Activated CD4-positive, CD25-positive, alpha-beta regulatory T cell treated with anti-CD3 and anti-CD28 coated beads, Interleukin-2, amount 50 U/mL, for 72 hours (primary cell): ENCODE measurements around the gene FBXO46.
A peak's percentile ranks its signal among the peaks of the same experiment; 100 is the strongest.
"Not testable (repeated sequence)": the region's sequence is repeated elsewhere in the genome, so short reads cannot be mapped to it uniquely, and the experiment has no call there.

Experiments
- DNase-seq: peaks from one replicate; pipeline ENCODE4 v3.0.0; 2021

The FBXO46 gene

DNA sequence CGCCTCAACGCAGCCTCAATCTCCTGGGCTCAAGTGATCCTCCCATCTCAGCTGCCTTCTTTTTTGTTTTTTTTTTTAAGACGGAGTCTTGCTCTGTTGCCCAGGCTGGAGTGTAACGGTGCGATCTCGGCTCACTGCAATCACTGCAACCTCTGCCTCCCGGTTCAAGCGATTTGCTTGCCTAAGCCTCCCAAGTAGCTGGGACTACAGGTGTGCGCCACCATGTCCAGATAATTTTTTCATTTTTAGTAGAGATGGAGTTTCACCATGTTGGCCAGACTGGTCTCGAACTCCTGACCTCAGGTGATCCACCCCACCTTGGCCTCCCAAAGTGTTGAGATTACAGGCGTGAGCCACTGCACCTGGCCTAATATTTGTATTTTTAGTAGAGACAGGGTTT lies 10.6 kb downstream of the FBXO46 start:
- DNase-seq, result not testable (repeated sequence)

DNA sequence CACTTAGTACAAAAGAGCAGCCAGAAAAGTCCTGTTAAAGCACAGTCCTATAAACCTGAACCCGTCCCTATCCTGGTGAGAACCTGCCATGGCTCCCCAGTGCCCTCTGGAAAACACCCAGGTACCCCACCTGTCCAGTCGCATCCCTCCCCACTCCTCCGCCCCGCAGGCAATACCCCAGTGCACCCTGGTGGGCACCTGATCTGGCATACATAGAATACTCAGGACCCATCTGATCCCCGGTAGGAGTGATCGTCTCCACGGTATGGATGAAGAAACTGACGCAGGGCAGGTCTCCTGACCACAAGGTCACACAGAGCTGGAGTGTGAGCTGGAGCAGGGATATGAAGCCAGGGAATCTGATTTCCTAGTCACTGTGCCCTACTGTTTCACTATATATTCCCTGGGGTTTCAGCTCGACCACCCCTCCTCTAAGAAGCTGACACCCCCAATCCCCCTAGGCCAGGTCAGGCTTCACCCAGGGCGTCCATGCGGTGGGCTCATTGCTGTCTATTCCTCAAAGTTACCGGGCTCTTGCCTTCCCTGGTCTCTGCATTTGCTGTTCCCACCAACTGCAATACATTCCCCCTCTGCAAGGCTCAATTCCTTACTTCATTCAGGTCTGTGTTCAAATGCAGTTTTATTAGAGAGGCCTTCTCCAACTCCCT lies 12.6 kb downstream of the FBXO46 start:
- no peak for DNase-seq

DNA sequence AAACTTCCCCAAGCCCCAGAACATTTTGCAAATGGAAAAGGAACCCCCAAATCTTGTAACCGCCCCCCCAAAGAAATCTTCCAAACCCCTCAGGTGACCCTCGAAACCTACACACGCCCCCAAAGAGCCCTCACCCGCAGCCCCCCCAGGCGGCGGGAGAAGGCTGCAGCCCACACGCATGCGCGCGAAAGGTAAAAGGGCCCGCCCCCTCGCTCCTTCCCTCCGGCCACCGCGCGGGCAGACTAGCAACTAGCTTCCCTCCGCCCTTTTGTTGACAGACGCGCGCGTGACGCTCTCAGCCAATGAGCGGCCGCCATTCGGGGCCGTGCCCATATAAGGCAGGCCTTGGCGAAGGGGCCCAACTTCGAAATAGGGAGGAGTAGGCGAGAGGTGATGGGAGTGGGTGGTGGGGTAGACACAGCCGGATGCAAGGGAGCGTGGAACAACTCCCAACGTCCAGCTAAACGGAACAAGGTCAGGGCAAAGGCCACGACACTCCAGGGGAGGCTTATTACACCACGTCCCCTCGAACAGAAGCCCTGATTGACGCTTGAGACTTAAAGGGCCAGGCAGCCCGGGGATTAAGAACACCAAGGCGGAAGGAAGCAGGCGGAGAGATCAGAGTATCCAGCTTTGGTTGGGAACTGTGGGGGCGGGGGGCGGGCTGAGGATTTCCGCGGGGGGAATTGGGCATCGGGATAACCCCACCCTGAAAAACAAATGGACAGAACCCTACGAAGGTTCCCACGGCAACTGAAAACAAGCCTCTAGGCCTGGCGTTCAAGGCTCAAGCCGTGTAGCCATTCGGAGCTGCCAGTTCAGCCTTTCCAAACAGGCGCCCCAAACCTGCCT lies 13.3 kb downstream of the FBXO46 start:
- peak; percentile 94 for DNase-seq

DNA sequence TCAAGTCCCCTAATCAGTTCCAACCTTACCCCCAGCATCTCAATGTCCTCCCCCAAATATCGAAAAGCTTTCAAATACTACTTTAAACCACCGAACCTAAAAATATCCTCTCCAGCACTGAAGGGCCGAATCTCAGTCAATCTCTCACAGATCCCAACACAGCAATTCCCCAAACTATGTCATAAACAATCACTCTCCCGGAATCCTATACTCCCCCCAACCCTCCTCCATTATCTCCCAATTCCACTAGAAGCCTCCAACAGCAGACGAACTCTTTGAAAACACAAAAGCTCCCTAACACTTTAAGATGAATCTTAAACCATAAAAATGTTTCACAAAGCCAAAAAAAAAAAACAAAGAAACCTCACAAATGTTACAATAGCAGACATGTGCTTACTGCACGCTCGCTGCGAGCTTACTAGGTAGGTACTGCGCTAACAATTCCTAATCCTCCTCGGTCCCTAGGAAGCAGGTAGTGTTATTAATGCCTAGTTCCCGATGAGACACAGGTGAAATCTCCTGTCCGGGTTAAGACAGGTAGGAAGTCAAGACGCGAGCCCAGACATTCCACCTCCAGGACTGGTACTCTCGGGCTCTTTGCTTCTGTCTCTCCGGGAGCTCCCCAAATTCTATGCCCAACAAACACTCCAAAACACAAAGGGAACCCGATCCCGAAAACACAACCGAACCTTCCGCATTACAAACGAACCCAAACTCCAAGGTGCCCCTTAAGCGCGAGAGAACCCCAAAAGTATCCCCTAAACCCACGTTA lies 14.2 kb downstream of the FBXO46 start:
- no peak for DNase-seq

DNA sequence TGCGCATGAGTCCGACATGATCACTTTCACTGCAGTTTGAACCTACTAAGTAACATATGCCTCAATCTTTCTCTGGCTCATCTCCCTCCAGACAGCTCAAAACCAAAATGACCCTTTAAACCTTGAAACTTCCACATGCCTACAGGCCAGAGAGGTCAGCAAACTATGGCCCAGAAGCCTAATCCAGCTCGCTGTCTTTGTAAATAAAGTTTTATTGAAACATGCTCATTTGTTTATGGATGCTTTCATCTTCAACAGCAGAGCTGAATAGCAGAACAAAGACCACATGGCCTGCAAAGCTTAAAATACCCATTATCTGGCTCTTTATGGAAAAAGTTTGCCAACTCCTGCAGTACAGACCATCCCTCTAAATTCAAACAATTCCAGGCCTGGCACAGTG lies 15.6 kb downstream of the FBXO46 start:
- DNase-seq, result no peak

DNA sequence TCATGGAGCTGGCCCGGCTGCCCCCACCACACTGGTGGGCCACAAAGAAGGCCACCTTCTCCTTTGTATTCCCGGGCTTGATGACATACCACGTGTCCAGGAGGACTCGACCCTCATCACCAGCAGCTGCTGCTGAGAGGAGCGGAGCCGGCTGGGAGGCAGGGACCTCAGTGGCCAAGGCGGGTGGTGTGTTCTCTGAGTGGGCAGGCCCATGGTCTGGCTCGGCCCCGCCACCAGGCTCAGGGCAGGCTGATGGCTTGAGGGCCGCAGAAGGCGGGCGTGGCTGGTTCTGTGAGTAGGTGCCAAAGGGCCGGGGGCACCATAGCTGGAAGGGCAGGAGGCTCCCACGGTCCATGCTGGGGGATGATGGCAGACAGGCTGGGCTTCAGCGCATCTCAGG lies 17.6 kb downstream of the FBXO46 start:
- DNase-seq, result no peak

DNA sequence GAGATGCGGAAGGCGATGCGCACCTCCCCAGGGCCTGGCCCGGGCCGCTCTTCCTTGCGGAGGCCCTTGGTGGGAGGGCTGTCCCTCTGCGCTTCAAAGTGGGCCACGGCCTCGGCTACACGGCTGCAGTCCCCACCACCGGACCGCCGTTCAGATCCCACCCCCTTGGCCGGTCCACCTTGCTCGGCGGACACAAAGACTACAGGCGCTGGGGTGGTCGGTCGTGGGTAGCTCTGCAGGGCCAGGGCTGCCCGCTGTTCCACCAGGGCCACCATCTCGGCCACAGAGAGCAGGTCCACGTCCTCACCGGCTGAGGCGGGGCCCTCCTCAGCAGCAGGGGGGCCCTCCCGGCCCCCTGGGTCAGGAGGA lies 18.0 kb downstream of the FBXO46 start:
- no peak for DNase-seq

DNA sequence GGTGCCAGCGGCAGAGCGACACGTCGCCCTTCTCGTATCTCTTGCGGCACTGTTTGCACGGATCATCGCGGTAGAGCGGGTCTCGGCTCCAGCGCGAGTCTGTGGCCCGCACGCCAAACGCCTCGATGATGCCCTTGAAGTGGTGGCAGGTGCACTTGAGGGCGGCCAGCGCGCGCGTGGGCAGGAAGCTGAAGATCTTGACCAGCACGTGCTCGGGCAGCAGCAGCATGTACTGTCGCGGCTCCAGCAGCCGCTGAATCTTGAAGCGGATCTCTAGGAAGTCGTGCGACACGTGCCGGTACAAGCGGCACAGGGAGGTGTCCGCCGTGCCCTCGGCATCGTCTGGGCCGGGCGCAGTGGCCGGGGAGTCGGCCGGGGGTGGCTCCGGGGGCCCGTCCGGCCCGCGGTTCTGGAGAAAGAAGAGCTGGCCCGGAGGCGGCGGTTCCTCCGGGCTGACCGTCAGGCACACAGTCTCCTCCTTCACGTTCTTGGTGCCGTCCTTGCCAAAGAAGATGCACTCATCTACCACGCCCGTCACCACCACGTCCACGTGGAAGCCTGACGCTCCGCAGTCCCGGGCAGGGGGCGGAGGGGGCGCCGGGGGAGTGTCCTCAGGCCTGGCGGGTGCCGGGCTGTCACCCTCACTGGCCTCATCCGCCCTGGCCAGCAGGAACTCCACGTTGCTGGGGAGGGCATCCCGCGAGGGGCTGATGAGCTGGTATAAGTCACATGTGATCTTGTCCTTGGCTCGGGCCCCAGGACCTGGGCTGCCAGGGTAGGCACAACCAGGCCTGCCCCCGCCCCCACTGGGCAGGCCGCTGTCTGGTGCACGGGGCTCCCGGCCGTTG lies 18.6 kb downstream of the FBXO46 start:
- DNase-seq, result no peak

DNA sequence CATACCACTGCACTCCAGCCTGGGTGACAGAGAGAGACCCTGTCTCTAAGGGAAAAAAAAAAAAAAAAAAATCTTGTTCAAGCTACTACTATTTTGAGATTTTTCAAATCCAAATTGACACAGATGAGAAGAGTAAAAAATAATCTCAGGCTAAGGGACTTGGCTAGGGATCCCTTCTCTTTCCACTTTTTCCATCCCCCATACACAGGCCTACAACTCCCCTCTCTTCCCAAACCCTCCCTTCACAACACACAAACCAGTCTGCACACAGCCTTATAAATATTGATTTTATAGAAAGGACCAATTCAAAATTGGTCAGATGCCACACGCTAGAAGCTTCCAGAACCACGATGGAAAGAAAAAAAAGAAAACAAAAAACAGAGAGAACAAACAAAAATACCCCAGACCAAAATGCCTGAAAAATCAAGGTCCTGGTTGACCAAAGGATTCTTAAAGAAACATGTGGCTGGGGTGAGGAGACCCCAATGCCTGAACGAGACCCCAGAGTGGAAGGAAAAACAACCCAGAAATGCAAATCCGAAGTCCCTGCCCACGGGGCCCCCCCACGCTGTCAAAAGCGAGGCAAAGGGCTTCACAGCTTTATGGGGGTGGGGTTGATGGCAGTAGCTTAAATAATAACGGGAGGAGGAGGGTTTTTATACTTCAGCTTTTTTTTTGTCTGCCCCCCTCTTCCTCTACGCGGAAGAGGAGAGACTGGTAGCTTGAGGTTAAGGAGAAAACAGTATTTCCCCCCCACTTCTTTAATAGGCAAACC lies 20.2 kb downstream of the FBXO46 start:
- DNase-seq, result no peak

DNA sequence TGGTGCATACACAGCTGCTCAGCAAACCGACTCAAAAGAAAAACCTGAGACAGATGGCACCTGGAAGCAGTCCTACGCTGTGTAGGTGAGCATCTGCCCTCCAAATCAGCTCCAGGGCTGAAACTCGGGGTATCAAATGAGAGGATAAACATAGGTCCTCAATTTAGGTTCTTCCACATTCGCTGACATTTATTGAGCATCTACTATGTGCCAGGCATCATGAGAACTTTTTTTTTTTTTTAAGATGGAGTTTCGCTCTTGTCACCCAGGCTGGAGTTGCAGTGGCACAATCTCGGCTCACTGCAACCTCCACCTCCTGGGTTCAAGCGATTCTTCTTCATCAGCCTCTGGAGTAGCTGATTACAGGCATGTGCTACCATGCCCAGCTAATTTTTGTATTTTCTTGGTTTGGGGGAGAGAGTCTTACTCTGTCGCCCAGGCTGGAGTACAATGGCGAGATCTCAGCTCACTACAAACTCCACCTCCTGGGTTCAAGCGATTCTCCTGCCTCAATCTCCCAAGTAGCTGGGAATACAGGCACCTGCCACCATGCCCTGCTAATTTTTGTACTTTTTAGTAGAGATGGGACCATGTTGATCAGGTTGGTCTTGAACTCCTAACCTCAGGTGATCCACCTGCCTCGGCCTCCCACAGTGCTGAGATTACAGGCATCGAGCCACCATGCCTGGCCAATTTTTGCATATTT lies 24.8 kb downstream of the FBXO46 start:
- no peak for DNase-seq

DNA sequence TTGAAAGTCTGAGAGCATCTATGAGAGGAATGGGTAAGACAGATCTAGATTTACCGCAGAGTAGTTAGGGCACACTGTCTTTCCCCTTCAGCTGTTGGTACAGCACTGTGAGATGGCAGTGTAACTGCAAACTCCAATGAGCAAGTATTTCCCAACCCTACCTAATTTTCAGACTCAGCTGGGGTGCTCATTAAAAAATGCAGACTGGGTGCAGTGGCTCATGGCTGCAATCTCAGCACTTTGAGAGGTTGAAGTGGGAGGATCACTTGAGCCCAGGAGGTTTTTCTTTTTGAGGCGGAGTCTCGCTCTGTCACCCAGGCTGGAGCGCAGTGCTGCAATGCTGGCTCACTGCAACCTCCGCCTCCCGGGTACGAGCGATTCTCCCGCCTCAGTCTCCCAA lies 25.6 kb downstream of the FBXO46 start:
- no peak for DNase-seq

DNA sequence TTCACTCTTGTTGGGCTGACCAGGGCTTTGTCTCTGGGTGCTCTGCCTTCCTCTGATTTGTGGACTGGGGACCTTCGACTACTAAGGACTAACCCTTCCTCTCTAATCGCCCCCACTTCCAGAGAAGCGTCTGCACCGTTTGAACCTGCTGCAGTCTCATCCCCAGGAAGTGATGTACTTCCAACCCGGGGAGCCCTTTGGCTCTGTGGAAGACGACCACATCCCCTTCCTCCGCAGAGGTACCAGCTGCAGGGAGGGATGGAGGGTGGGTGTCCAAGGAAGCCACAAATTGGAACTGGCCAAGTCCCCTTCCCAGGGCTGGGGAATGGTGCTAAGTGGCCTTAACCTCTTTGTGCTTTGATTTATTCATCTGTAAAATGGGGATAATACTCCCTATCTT lies 29.0 kb downstream of the FBXO46 start:
- DNase-seq, result no peak

DNA sequence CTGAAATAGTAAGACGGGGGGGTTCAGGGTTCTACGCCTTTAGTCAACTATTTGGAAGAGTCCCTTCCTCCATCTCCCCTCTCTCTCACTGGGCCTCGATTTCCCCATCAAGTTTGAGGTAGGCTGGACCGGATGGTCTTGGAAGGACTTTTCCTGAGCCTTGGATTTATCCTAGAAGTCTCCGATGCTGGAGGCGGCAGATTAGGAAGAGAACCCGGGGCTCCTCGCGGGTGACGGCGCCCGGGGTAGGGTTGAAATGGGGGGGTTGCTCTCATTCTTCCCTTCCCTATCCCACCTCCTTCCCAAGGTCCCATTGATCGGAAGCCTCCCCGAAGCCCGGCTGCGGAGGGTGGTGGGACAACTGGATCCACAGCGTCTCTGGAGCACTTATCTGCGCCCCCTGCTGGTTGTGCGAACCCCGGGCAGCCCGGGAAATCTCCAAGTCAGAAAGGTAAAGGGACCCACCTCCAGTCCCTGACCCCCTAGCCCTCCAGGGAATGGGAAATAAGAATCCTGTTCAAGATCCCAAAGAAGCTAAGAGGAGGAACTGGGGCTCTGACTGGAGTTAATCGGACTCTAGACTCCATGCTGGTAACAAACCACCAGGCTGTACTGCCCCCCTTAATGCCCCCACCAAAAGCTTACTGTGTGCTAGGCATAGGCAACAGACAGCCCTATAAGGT lies 37.4 kb downstream of the FBXO46 start:
- peak; percentile 82 for DNase-seq

DNA sequence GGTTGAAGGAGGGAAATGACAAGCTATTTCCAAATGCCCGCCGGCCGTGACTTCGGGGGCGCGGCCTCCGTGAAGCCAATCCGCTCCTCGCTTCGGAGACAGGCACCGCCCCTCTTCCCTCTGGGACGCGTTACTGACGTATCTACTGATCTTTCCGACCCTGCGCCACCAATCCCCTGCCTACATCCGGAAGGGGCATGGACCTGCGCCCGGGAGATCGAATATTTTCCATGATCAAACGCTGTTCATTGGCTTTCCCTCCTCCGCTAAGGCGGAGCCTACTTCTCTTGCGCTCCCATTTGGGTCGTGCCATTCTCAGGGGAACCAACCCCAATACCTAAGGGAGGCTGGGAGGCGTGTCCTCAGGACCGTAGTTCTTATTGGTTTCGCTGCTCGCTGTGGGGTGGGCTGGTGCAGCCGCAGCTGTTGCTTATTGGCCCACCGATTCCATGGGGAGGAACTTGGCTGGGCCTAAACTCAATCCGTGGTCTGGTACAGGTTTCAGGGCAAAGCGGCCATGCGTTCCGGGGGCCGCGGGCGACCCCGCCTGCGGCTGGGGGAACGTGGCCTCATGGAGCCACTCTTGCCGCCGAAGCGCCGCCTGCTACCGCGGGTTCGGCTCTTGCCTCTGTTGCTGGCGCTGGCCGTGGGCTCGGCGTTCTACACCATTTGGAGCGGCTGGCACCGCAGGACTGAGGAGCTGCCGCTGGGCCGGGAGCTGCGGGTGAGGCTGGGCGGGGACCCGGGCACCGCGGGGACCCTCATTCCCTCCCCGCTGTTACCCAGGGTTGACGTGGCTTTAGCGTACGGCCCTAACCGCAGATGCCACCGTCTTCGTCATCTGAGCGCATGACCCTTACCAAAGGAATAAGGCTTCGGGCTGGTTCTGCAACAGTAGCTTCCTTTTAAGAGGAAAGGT lies 38.2 kb downstream of the FBXO46 start, which contains the start of gene QPCTL:
Gene QPCTL (plus strand): TSS at position 480 of the 919 bp plus-strand sequence. CDS start 38 bp downstream, at position 518.
- DNase-seq, result peak; percentile 93

DNA sequence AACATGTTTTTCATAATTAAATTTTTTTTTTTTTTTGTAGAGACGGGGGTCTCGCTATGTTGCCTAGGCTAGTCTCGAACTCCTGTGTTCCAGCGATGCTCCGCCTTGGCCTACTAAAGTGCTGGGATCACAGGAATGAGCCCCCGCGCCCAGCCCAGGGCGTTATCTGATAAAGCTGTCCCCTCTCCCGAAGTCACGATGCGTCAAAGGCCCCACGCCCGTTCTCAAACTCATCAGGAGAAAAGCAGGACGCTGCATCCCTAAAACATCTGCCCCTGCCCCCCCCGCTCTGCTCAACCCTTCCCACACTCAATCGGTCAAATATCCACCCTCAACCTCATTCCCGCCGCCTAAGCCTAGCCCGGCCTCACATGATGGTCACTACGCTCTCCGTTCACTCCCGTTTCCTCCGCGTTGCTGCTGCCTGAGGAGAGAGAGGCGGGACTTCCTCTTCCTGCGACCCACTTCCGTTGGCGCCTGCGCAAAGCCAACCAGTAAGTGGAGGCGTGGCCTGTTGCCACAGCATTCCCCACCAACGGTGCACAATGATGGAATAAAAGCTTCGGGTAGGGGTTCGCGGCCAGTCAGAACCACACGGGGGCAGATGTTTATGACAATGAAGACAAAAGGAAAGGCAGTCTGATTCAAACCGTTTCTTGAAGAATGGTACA lies 39.0 kb downstream of the FBXO46 start, which contains the start of gene SNRPD2:
Gene SNRPD2 (minus strand): TSS at position 438 of the 671 bp plus-strand sequence. CDS start 65 bp downstream, at position 373.
- DNase-seq, result peak; percentile 92

DNA sequence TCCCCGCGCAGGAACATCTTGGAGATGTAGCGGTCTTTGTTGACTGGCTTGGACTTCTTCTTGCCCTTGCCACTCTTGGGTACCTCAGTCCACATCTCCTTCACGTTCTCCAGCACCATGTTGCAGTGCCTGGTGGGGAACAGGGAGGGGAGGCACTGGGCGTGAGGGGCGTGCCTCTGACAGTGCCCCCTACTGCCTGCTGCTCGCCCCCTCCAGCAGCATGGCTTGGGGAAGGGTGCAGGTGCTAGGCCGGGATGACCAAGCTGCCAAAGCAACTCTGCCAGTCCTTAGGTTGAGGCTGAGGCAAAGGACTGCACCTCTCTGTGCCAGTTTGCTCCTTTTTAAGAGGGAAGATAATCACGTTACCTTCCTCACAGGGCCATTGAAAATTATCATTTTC lies 43.1 kb downstream of the FBXO46 start:
- no peak for DNase-seq

DNA sequence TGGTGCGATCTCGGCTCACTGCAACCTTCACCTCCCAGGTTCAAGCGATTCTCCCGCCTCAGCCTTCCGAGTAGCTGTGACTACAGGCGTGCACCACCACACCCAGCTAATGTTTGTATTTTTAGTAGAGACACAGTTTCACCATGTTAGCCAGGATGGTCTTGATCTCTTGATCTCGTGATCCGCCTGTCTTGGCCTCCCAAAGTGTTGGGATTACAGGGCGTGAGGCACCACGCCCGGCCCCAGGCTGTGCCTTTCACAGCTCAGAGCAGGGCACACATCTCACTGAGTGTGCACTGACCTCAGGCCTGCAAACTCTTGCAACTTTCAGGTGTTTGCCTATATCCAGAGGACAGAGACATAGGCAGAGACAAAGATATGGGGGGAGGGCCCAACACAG lies 45.7 kb downstream of the FBXO46 start:
- not testable (repeated sequence) for DNase-seq

DNA sequence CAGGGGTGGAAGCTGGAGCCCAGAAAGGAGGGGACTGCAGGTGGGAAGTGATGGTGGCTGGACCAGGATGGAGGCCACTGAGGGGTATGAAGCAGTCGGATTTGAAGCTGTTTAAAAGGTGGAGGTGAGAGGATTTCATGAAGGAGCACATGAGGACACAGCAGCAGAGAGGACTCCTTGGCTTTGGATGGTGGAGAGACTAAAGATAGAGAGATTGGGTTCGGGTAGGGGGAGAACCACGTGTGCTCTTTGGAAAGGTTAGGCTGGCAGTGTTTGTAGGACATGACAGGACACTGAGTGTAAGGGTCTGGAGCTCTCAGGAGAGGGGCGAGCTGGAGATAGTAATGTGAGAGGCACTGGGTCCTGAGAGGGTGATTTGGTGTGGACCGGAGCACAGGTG lies 47.8 kb downstream of the FBXO46 start:
- DNase-seq, result no peak

DNA sequence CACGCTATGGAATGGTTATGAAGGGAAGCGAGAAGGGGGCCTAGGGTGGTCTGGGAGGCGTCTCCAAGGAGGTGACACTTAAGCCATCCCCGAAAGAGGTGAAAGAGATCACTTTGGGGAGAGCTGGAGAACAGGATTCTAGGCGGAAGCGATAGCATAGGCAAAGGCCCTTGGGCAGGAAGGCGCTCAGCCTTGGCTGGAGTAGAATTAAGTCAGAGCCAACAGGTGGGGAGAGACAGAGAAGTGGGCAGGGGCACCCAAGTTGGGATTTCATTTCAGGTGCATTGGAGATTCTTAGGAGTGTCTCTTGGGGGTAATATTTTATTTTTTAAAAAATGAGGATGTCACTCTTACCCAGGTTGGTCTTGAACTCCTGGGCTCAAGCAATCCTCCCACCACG lies 48.6 kb downstream of the FBXO46 start:
- no peak for DNase-seq
